HEK293T (cell line): ENCODE measurements around the gene HAPLN2.

Experiments used
- ARNT ChIP-seq: fragments of 450-650 bp; IDR thresholded peaks from 2 replicates; pipeline ENCODE4 v1.6.1; 2017; ENCODE audit warnings: mild to moderate bottlenecking
- BHLHE40 ChIP-seq: fragments of 450-650 bp; IDR thresholded peaks from 2 replicates; pipeline ENCODE4 v1.6.1; 2016; ENCODE audit warnings: mild to moderate bottlenecking, moderate library complexity, borderline replicate concordance
- CTBP1 ChIP-seq: fragments of 450-650 bp; IDR thresholded peaks from 2 replicates; pipeline ENCODE4 v1.6.1; 2016; ENCODE audit warnings: borderline replicate concordance
- ELF4 ChIP-seq: fragments of 450-650 bp; IDR thresholded peaks from 2 replicates; pipeline ENCODE4 v1.6.1; 2017; ENCODE audit warnings: antibody characterized with exemption
- FOXM1 ChIP-seq: fragments of 450-650 bp; IDR thresholded peaks from 2 replicates; pipeline ENCODE4 v1.6.1; 2017; ENCODE audit warnings: mild to moderate bottlenecking, borderline replicate concordance
- HDGF ChIP-seq: fragments of 450-650 bp; IDR thresholded peaks from 2 replicates; pipeline ENCODE4 v1.6.1; 2017; ENCODE audit warnings: antibody characterized with exemption, borderline replicate concordance
- L3MBTL2 ChIP-seq: fragments of 450-650 bp; conservative IDR thresholded peaks from 2 replicates; pipeline ENCODE4 v1.6.1; 2016; ENCODE audit warnings: mild to moderate bottlenecking
- SP1 ChIP-seq: fragments of 450-650 bp; IDR thresholded peaks from 2 replicates; pipeline ENCODE4 v1.6.1; 2017
- SUZ12 ChIP-seq: fragments of 450-650 bp; IDR thresholded peaks from 2 replicates; pipeline ENCODE4 v1.6.1; 2016; ENCODE audit warnings: mild to moderate bottlenecking
- TARDBP ChIP-seq: fragments of 450-650 bp; IDR thresholded peaks from 2 replicates; pipeline ENCODE4 v1.6.1; 2016
- ZNF384 ChIP-seq: fragments of 450-650 bp; IDR thresholded peaks from 2 replicates; pipeline ENCODE4 v1.6.1; 2016

DNA sequence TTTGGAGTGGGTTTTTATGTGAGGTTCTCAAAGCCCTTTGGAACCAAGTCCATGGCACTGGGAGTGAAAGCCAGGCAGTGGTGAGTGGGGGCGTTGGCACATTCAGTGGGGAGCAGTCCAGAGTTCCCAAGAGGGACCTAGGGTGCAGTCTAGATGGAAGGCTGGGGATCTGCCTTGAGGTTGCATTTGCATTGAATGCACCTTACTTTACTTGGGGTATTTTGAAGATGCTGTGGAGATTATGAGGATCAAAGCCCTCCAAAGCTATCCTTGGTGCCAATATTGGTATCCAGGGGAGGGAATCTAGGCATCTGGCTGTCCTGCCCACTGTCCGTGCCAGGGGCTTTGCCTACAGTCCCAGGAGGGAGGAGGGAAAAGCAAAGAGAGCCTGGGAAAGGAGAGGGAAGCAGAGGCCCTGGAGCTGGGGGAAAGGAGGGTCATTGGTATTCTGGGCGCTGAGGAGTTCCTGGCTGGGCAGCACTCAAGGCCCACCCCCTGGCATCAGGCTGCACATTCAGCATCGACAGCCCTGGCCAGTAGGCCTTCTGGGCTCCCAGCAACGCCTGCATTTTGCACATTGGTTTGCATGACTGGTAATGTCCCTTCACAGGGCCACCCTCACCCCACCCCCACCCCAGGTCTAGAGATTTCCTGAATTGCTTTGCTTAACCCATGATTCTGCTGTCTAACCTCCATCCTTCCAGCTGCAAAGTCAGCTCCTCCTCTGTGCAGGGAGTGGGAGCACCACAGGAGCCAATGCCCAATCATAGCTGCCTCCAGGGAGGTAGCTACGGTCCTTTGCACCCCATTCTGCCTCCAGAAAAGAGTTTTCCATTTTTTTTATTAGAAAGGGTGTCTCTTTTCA is 21.9 kb downstream of the HAPLN2 start:
- no peak for TF ChIP-seq SUZ12
- TF ChIP-seq SP1, result no peak
- TF ChIP-seq BHLHE40, result no peak
- no peak for TF ChIP-seq CTBP1
- no peak for TF ChIP-seq TARDBP
- TF ChIP-seq FOXM1, result no peak
- no peak for TF ChIP-seq ZNF384
- no peak for TF ChIP-seq ARNT
- no peak for TF ChIP-seq ELF4
- TF ChIP-seq L3MBTL2, result no peak
- no peak for TF ChIP-seq HDGF
